ENCODE measurements around the gene IL24.
"Not testable (repeated sequence)": the region's sequence is repeated elsewhere in the genome, so short reads cannot be mapped to it uniquely, and the experiment has no call there.

DNA sequence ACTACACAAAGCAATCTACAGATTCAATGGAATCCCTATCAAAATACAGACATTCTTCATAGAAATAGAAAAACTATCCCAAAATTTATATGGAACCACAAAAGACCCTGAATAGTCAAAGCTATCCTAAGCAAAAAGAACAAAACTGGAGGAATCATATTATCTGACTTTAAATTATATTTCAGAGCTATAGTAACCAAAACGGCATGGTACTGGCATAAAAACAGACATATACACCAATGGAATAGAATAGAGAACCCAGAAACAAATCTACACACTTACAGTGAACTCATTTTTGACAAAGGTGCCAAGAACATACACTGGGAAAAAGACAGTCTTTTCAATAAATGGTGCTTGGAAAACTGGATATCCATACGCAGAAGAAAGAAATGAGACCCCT is 44.6 kb upstream of the IL24 start:
- TF ChIP-seq CTCF (conservative IDR thresholded peaks at IDR 0.05); ZFX (IDR thresholded peaks at IDR 0.05): not testable (repeated sequence)
